WERI-Rb-1 (cell line): ENCODE data around the gene MAGIX.
A peak's percentile ranks its signal among the peaks of the same experiment; 100 is the strongest.
"Not testable (repeated sequence)": the region's sequence is repeated elsewhere in the genome, so short reads cannot be mapped to it uniquely, and the experiment has no call there.

Experiments
- DNase-seq: peaks from one replicate; pipeline ENCODE4 v3.0.0-alpha.2; 2020
- H3K27ac ChIP-seq: fragments of 250-450 bp; sonication (Bioruptor Pico); 2 replicates; pipeline ENCODE4 v1.5.1; 2020; ENCODE audit warnings: mild to moderate bottlenecking, moderate library complexity
- H3K27me3 ChIP-seq: fragments of 250-450 bp; sonication (Bioruptor Pico); 2 replicates; pipeline ENCODE4 v1.5.1; 2021; ENCODE audit warnings: mild to moderate bottlenecking, low read depth, moderate library complexity; ENCODE audit not compliant: insufficient read depth, severe bottlenecking
- H3K36me3 ChIP-seq: fragments of 250-450 bp; sonication (Bioruptor Pico); 2 replicates; pipeline ENCODE4 v1.5.1; 2020; ENCODE audit warnings: mild to moderate bottlenecking, moderate library complexity
- H3K4me3 ChIP-seq: 2 replicates; pipeline ENCODE4 v1.5.1; 2011; ENCODE audit warnings: low read depth, mild to moderate bottlenecking, control low read depth, low read length
- H3K9me3 ChIP-seq: fragments of 250-450 bp; sonication (Bioruptor Pico); 2 replicates; pipeline ENCODE4 v1.5.1; 2021; ENCODE audit warnings: mild to moderate bottlenecking, moderate library complexity; ENCODE audit not compliant: severe bottlenecking
- TF ChIP-seq, protein P1 (sequence below): IDR thresholded peaks from 2 replicates; pipeline ENCODE4 v1.5.1; 2011; ENCODE audit warnings: low read depth, mild to moderate bottlenecking, control low read depth, inconsistent platforms, low read length

MAGIX gene

DNA sequence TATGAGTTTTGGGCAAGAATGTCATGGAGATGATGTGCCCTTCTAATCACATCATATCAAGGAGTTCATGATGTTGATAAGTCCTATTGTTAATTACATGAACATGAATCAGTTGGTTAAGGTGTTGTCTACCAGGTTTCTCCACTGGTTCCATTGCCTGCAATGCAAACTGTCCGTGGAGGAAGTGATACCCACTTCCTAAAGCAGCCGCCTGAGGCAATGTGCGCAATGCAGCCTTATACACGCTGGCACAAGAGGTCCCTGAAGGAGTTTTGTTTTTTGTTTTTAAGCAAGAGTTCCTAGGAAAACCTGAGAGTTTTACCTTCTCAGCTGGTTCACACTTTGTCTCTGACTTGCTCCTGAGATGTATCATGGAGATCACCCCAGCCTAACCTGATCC is 33.1 kb upstream of the MAGIX start:
- no peak for DNase-seq
- no peak overlapping the region for H3K4me3 ChIP-seq
- H3K27ac ChIP-seq = no peak overlapping the region
- TF ChIP-seq, protein P1, sequence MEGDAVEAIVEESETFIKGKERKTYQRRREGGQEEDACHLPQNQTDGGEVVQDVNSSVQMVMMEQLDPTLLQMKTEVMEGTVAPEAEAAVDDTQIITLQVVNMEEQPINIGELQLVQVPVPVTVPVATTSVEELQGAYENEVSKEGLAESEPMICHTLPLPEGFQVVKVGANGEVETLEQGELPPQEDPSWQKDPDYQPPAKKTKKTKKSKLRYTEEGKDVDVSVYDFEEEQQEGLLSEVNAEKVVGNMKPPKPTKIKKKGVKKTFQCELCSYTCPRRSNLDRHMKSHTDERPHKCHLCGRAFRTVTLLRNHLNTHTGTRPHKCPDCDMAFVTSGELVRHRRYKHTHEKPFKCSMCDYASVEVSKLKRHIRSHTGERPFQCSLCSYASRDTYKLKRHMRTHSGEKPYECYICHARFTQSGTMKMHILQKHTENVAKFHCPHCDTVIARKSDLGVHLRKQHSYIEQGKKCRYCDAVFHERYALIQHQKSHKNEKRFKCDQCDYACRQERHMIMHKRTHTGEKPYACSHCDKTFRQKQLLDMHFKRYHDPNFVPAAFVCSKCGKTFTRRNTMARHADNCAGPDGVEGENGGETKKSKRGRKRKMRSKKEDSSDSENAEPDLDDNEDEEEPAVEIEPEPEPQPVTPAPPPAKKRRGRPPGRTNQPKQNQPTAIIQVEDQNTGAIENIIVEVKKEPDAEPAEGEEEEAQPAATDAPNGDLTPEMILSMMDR = no peak
- no peaks in the 10 kb centered on the region for H3K9me3 ChIP-seq
- no peaks in the 10 kb centered on the region for H3K36me3 ChIP-seq
- peaks cover 11% of the 10 kb centered on the region for H3K27me3 ChIP-seq

DNA sequence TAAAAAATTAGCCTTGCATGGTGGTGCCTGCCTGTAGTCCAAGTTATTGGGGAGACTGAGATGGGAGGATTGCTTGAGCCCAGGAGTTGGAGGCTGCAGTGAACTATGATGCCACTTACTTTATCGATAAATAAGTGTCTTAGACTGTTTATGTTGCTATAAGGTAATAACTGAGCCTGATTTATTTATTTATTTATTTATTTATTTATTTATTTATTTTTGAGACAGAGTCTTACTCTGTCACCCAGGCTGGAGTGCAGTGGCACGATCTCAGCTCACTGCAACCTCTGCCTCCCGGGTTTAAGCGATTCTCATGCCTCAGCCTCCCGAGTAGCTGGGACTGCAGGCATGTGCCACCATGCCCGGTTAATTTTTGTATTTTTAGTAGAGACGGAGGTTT is 30.3 kb upstream of the MAGIX start:
- not testable (repeated sequence) for H3K27ac ChIP-seq, H3K36me3 ChIP-seq, H3K4me3 ChIP-seq, H3K27me3 ChIP-seq, H3K9me3 ChIP-seq, DNase-seq

DNA sequence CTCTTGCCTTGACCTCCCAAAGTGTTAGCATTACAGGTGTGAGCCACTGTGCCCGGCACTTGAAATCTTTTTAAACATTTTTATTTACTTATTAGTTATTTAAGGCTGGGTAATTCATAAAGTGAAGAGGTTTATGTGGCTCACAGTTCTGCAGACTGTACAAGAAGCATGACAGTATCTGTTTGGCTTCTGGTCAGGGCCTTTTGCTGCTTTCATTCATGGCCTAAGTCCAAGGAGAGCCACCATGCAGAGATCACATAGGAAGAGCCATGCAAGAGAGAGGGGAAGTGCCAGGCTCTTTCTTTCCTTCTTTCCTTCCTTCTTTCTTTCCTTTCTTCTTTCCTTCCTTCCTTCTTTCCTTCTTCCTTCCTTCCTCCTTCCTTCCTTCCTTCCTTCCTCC is 28.8 kb upstream of the MAGIX start:
- DNase-seq = no peak
- H3K36me3 ChIP-seq = no peaks in the 10 kb centered on the region
- no peak overlapping the region for H3K27ac ChIP-seq
- TF ChIP-seq, protein P1 = no peak
- H3K27me3 ChIP-seq = peaks cover 8% of the 10 kb centered on the region
- H3K9me3 ChIP-seq = peaks cover under 1% of the 10 kb centered on the region
- no peak overlapping the region for H3K4me3 ChIP-seq

DNA sequence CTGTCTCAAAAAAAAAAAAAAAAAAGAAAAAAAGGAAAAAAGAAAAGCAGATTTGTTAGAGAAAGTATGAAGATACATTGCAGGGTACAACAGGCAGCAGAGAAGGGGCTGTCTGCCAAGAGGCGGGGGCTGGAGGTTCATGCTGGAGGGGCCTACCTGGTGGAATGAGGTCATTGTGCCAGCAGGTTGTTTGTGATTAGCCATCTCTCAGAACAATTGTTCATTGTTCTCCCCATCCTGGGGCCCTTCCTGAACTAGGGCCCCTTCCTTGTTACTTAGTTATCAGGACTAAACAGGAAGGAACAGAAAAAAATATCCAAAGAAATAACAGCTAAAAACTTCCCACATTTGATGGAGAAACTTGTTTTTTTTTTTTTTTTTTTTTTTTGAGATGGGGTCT is 25.1 kb upstream of the MAGIX start:
- H3K9me3 ChIP-seq = peaks cover 13% of the 10 kb centered on the region
- no peaks in the 10 kb centered on the region for H3K36me3 ChIP-seq
- peaks cover 8% of the 10 kb centered on the region for H3K27me3 ChIP-seq
- TF ChIP-seq, protein P1 = no peak
- DNase-seq = no peak
- no peak overlapping the region for H3K4me3 ChIP-seq
- no peak overlapping the region for H3K27ac ChIP-seq

DNA sequence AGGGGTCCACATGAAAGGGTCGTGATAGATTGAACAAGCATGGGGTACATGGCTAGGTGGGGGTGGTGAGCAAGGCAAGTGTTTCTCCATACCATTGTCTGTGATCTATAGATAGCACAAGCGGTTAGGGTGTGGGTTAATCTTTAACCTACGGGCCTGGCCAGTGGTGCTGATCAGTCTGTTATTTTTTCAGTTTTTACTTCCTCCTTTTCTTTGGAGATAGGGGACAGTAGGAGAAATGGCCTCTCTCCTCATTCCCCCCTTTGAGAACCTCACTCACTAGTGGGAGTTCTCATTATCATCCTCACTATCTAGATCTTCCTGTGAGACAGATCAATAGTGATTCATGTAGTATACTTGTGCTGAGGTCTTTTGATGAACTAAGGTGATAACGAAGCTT is 22.8 kb upstream of the MAGIX start:
- no peak for DNase-seq
- Histone ChIP-seq H3K4me3 (no peak overlapping the region), H3K36me3 (no peaks in the 10 kb centered on the region), H3K9me3 (peaks cover 13% of the 10 kb centered on the region), H3K27me3 (no peaks in the 10 kb centered on the region), H3K27ac (no peak overlapping the region)
- TF ChIP-seq, protein P1 = no peak

DNA sequence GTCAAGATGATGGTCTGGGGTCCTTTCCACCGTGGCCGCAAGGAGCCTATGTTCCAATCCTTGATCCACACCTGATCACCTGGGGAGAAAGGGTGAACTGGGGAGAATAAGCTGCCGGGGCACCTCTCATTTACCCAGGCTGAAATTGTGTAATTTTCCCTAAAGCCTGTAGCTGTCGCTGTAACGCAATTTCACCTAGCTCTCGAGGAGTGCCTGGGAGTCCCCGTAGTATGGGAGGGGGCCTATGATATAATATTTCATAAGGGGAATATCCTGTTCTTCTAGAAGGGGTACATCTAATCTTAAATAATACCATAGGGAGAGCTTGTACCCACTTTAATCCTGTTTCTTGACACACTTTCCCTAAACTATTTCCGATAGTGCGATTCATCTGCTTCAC is 20.3 kb upstream of the MAGIX start:
- TF ChIP-seq, protein P1 = peak; percentile 50
- H3K4me3 ChIP-seq, H3K27ac ChIP-seq, H3K36me3 ChIP-seq, H3K27me3 ChIP-seq, DNase-seq: not testable (repeated sequence)
- peaks cover 13% of the 10 kb centered on the region for H3K9me3 ChIP-seq

DNA sequence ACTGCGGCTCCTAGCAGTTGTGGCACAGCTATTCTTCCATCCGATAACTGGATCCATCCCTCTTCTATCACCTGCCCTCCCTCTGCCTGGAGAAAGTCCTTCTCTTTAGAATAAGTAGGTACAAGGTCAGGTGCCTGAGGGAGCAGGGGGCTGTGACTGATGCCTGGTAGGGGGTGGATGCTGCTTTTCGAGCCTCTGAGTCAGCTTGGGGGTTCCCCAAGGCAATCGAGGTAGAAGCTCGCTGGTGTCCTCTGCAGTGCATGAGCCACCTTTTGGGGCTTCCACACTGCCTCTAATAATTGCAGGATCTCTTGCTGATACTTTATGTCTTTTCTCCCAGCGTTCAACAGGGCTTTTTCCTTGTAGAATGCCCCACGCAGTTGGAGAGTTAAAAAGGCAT is 19.4 kb upstream of the MAGIX start:
- not testable (repeated sequence) for H3K27ac ChIP-seq, H3K27me3 ChIP-seq, H3K4me3 ChIP-seq, H3K36me3 ChIP-seq, DNase-seq
- peaks cover 13% of the 10 kb centered on the region for H3K9me3 ChIP-seq
